ENCODE measurements around the gene HMOX1. TPM values are rescaled to one million over a fixed set of nuclear protein-coding genes. Genes with fewer than 3 reads are reported as not detected.

HMOX1 gene
- total RNA-seq, 2 donors from 2014 or later, result 31.0 to 50.3 TPM

GRCh38 chr22:35378621-35379020 is 2.3 kb upstream of the HMOX1 start:
- Histone ChIP-seq H3K9ac (ENCODE audit: low read depth in 2 of 2, low read length in 2 of 2) (peak overlapping the region in 1 of 2 donors; percentile 68), H3K4me3 (no peak overlapping the region), H3K4me1 (peaks cover 14% of the 10 kb centered on the region), H3K27ac (peak overlapping the region; percentile 79), H3K36me3 (no peaks in the 10 kb centered on the region), H3K9me3 (no peaks in the 10 kb centered on the region), H3K27me3 (no peaks in the 10 kb centered on the region)
- no peak for DNase-seq
- intact Hi-C loops (cut with DNase I), result no loop called here
- TF ChIP-seq CTCF (IDR thresholded peaks at IDR 0.05), result no peak

GRCh38 chr22:35379146-35379993 is 1.5 kb upstream of the HMOX1 start:
- Histone ChIP-seq H3K27ac (peak overlapping the region; percentile 79), H3K36me3 (no peaks in the 10 kb centered on the region), H3K9me3 (no peaks in the 10 kb centered on the region), H3K9ac (ENCODE audit: low read depth in 2 of 2, low read length in 2 of 2) (peak overlapping the region in 1 of 2 donors; percentile 81), H3K4me3 (no peak overlapping the region), H3K27me3 (no peaks in the 10 kb centered on the region), H3K4me1 (peaks cover 14% of the 10 kb centered on the region)
- TF ChIP-seq CTCF (IDR thresholded peaks at IDR 0.05), result no peak
- intact Hi-C loops (cut with DNase I), result no loop called here
- DNase-seq, result peak; percentile 82

- no peak overlapping the region for H3K4me3 ChIP-seq
- DNase-seq, result peak; percentile 61
- no peaks in the 10 kb centered on the region for H3K27me3 ChIP-seq
- peaks cover 14% of the 10 kb centered on the region for H3K4me1 ChIP-seq
- no peaks in the 10 kb centered on the region for H3K9me3 ChIP-seq
- TF ChIP-seq CTCF (IDR thresholded peaks at IDR 0.05), result no peak
- H3K36me3 ChIP-seq, result no peaks in the 10 kb centered on the region
- peak overlapping the region; percentile 4 to 81 for H3K9ac ChIP-seq (ENCODE audit: low read depth in 2 of 2, low read length in 2 of 2)
- peak overlapping the region; percentile 79 for H3K27ac ChIP-seq
- intact Hi-C loops (cut with DNase I), result no loop called here
Observed at GRCh38 chr22:35380013-35380412, 883 bp upstream of the HMOX1 start.

GRCh38 chr22:35381424-35382009 is 621 bp downstream of the HMOX1 start:
- H3K4me1 ChIP-seq, result peaks cover 9% of the 10 kb centered on the region
- H3K9me3 ChIP-seq, result no peaks in the 10 kb centered on the region
- no peaks in the 10 kb centered on the region for H3K27me3 ChIP-seq
- H3K9ac ChIP-seq (ENCODE audit: low read depth in 2 of 2, low read length in 2 of 2), result peak overlapping the region; percentile 67 to 72
- H3K36me3 ChIP-seq, result no peaks in the 10 kb centered on the region
- TF ChIP-seq CTCF (IDR thresholded peaks at IDR 0.05), result no peak
- no peak for DNase-seq
- H3K27ac ChIP-seq, result peak overlapping the region; percentile 80
- peak overlapping the region; percentile 46 for H3K4me3 ChIP-seq
- intact Hi-C loops (cut with DNase I), result no loop called here

GRCh38 chr22:35383679-35384071 is 2.8 kb downstream of the HMOX1 start:
- H3K27ac ChIP-seq, result no peak overlapping the region
- no peak overlapping the region for H3K4me3 ChIP-seq
- H3K4me1 ChIP-seq, result peaks cover 9% of the 10 kb centered on the region
- TF ChIP-seq CTCF (IDR thresholded peaks at IDR 0.05), result no peak
- no peak overlapping the region for H3K9ac ChIP-seq (ENCODE audit: low read depth in 2 of 2, low read length in 2 of 2)
- no peaks in the 10 kb centered on the region for H3K9me3 ChIP-seq
- H3K36me3 ChIP-seq, result no peaks in the 10 kb centered on the region
- DNase-seq, result no peak
- intact Hi-C loops (cut with DNase I), result no loop called here
- no peaks in the 10 kb centered on the region for H3K27me3 ChIP-seq
